Adipose tissue (tissue), 3 donors: ENCODE measurements around the gene CDO1. TPM values are rescaled to one million over a fixed set of nuclear protein-coding genes. Genes with fewer than 3 reads are reported as not detected.

Experiments
- polyA plus RNA-seq, 3 donors: library from polyadenylated mRNA; stranded (reverse); fragments of 200-250 nt; gene quantifications; one replicate each; pipeline ENCODE4 v1.2.3, GENCODE V29; 2013
- donor health status: healthy with polysubstance abuse.
- donor health status: Bipolar disorder and iron deficiency.
- donor health status: healthy.

Gene CDO1
- polyA plus RNA-seq, 3 donors, result 65.9 to 286 (median 68.6) TPM

Other genes with a start within 250 kb of the CDO1 start
- 1 to 10 TPM; 1.1 to 3.0 (median 1.8) TPM for gene TICAM2, start 214.2 kb downstream of the CDO1 start, polyA plus RNA-seq
- gene TMED7, start 190.6 kb downstream of the CDO1 start, polyA plus RNA-seq, result 10 to 100 TPM; 18.0 to 24.9 (median 18.1) TPM
- gene ATG12, start 24.9 kb upstream of the CDO1 start, polyA plus RNA-seq, result 10 to 100 TPM; 21.8 to 32.2 (median 29.7) TPM
- 100 to 1,000 TPM in 1 of 3 donors, 10 to 100 TPM in 2; 43.0 to 127 (median 44.7) TPM for gene AP3S1, start 25.3 kb upstream of the CDO1 start, polyA plus RNA-seq
- 10 to 100 TPM in 2 of 3 donors, 1 to 10 TPM in 1; 1.8 to 18.7 (median 13.6) TPM for gene LVRN, start 145.8 kb upstream of the CDO1 start, polyA plus RNA-seq
- gene ARL14EPL, start 215.8 kb upstream of the CDO1 start, polyA plus RNA-seq, result under 1 TPM in 2 of 3 donors, not detected in 1; 0.18 to 0.22 TPM